Nephron (organoid): ENCODE data around the gene ZNF750.

Source experiments
- H3K27ac Mint-ChIP-seq, 3 experiments: 2 replicates each; pipeline ENCODE4 v1.8.0; 2020; ENCODE audit warnings: mixed read lengths in 3 of 3, mild to moderate bottlenecking in 2 of 3, moderate library complexity in 1 of 3
- H3K27me3 Mint-ChIP-seq: 2 replicates; pipeline ENCODE4 v1.8.0; 2021; ENCODE audit warnings: low read depth, mild to moderate bottlenecking, moderate library complexity, mixed read lengths
- H3K36me3 Mint-ChIP-seq: 2 replicates; pipeline ENCODE4 v1.8.0; 2020; ENCODE audit warnings: low read depth, mixed read lengths
- H3K4me1 Mint-ChIP-seq: 2 replicates; pipeline ENCODE4 v1.8.0; 2020; ENCODE audit warnings: mixed read lengths
- H3K4me3 Mint-ChIP-seq, 3 experiments: 2 replicates each; pipeline ENCODE4 v1.8.0; 2020; ENCODE audit warnings: mild to moderate bottlenecking in 3 of 3, mixed read lengths in 3 of 3, moderate library complexity in 2 of 3
- H3K9me3 Mint-ChIP-seq: 2 replicates; pipeline ENCODE4 v1.8.0; 2020; ENCODE audit warnings: mixed read lengths
- TF ChIP-seq, protein P1 (sequence below), 3 experiments: fragments of 200-600 bp; sonication (generic); IDR thresholded peaks; one replicate each; pipeline ENCODE4 v1.5.0; 2021; ENCODE audit warnings: antibody characterized with exemption in 3 of 3; ENCODE audit not compliant: unreplicated experiment in 3 of 3

Gene ZNF750

DNA sequence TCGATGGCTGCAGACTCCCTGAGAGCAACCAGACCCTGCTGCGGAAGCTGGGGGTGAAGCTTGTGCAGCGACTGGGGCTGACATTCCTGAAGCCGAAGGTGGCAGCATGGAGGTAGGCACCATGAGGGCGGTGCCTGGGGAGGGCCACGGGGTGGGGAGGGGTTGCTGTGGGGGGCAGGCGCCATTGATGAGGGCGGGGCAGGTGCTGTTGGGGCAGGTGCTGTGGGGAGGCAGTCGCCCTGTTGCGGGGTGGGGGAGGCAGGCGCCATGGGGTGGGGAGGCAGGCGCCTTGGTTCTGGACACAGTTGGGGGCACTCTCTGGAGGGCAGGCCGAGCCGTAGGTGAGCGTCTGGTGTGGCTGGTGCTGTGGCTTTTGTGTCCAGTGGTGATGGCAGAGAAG lies 38.9 kb downstream of the ZNF750 start:
- peaks cover 45% of the 10 kb centered on the region for H3K36me3 Mint-ChIP-seq
- H3K27ac Mint-ChIP-seq: peak overlapping the region in 2 of 3 experiments; percentile 78 to 81
- H3K4me1 Mint-ChIP-seq: peaks cover 31% of the 10 kb centered on the region
- H3K4me3 Mint-ChIP-seq: no peak overlapping the region
- H3K9me3 Mint-ChIP-seq: peaks cover 15% of the 10 kb centered on the region
- TF ChIP-seq, protein P1, sequence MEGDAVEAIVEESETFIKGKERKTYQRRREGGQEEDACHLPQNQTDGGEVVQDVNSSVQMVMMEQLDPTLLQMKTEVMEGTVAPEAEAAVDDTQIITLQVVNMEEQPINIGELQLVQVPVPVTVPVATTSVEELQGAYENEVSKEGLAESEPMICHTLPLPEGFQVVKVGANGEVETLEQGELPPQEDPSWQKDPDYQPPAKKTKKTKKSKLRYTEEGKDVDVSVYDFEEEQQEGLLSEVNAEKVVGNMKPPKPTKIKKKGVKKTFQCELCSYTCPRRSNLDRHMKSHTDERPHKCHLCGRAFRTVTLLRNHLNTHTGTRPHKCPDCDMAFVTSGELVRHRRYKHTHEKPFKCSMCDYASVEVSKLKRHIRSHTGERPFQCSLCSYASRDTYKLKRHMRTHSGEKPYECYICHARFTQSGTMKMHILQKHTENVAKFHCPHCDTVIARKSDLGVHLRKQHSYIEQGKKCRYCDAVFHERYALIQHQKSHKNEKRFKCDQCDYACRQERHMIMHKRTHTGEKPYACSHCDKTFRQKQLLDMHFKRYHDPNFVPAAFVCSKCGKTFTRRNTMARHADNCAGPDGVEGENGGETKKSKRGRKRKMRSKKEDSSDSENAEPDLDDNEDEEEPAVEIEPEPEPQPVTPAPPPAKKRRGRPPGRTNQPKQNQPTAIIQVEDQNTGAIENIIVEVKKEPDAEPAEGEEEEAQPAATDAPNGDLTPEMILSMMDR (IDR thresholded peaks at IDR 0.05; ENCODE audit: unreplicated experiment in 3 of 3): no peak
- no peaks in the 10 kb centered on the region for H3K27me3 Mint-ChIP-seq

DNA sequence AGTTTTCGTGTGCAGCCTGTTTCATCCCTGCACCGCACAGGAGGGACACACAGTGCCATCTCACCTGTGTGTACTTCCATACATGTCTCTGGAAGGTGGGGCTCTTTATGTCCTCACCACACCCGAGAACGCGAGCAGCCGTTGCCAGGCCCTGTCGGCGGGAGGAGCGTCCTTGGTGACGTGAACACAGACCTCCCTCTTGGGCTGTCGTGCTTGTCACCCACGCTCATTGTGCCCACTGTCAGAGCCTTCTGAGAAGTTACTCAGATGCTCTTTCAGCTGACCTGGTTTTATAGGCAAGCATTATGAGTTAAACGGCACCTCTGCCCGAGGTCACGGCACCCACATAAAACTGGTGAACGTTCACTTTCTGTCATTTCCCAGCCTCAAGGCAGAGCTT lies 40.2 kb downstream of the ZNF750 start:
- H3K27ac Mint-ChIP-seq: no peak overlapping the region
- H3K4me1 Mint-ChIP-seq: peaks cover 31% of the 10 kb centered on the region
- TF ChIP-seq, protein P1 (IDR thresholded peaks at IDR 0.05; ENCODE audit: unreplicated experiment in 3 of 3): no peak
- no peaks in the 10 kb centered on the region for H3K27me3 Mint-ChIP-seq
- H3K36me3 Mint-ChIP-seq: peaks cover 44% of the 10 kb centered on the region
- H3K9me3 Mint-ChIP-seq: peaks cover 15% of the 10 kb centered on the region
- no peak overlapping the region for H3K4me3 Mint-ChIP-seq

DNA sequence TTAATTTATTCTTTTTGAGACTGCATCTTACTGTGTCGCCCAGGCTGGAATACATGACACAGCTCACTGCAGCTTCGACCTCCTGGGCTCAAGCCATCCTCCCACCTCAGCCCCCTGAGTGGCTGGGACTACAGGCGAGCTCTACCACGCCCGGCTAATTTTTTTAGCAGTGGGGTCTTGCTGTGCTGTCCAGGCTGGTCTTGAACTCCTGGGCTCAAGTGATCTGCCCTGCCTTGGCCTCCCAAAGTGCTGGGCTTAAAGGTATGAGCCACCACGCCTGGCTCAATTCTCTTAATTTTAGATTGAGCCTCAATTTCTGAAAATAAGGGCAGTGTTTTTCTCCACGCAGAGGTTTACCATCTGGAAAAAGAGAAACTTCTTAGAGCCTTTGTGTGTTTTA lies 41.1 kb downstream of the ZNF750 start:
- no peaks in the 10 kb centered on the region for H3K27me3 Mint-ChIP-seq
- TF ChIP-seq, protein P1 (IDR thresholded peaks at IDR 0.05; ENCODE audit: unreplicated experiment in 3 of 3): no peak
- H3K36me3 Mint-ChIP-seq: peaks cover 44% of the 10 kb centered on the region
- peaks cover 15% of the 10 kb centered on the region for H3K9me3 Mint-ChIP-seq
- no peak overlapping the region for H3K27ac Mint-ChIP-seq
- H3K4me1 Mint-ChIP-seq: peaks cover 35% of the 10 kb centered on the region
- H3K4me3 Mint-ChIP-seq: no peak overlapping the region

DNA sequence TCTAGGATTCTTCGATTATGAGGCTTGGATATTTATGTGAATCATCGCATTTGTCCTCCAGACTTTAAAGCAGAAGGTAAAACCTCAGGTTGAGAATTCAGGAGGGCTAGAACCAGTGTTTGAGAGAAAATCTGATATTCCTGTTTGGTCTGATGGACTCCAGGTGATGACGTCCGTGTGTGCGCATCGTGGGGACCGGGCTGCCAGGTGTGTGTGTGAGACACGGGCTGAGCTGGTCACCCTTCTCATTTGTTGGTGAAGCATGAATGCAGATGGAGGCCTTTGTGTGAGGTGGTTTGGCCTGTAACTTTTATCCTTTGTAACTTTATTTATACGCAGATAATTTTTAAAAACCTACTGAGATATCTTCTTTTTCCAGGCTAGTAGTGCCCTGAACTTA lies 42.8 kb downstream of the ZNF750 start:
- H3K9me3 Mint-ChIP-seq: peaks cover 9% of the 10 kb centered on the region

DNA sequence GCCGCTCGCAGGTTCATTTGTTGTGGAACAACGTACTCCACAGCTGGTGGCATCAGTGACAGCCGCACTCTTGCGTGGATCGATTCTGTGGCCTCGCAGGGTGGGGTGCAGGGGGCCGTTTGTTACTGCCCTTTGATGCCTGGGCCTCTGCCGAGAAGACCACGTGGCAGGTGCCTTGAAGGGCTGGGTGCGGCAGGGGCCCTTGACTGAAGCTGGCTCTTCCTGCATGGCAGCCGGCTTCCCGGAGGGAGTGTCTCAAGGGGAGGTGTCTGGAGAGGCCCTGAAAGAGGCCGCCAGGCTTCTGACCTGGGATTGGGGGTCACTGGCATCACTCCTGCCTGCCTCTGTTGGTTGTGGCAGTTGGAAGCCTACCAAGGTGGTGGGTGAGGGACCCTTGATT lies 44.2 kb downstream of the ZNF750 start:
- H3K27me3 Mint-ChIP-seq: no peaks in the 10 kb centered on the region

More for the DNA sequence above, 42.8 kb downstream of the ZNF750 start:
- H3K27ac Mint-ChIP-seq: no peak overlapping the region
- peaks cover 30% of the 10 kb centered on the region for H3K4me1 Mint-ChIP-seq
- TF ChIP-seq, protein P1 (IDR thresholded peaks at IDR 0.05; ENCODE audit: unreplicated experiment in 3 of 3): no peak
- no peaks in the 10 kb centered on the region for H3K27me3 Mint-ChIP-seq
- H3K36me3 Mint-ChIP-seq: peaks cover 30% of the 10 kb centered on the region
- H3K4me3 Mint-ChIP-seq: no peak overlapping the region

More for the DNA sequence above, 44.2 kb downstream of the ZNF750 start:
- TF ChIP-seq, protein P1 (IDR thresholded peaks at IDR 0.05; ENCODE audit: unreplicated experiment in 3 of 3): no peak
- Mint-ChIP-seq H3K9me3 (no peaks in the 10 kb centered on the region), H3K4me1 (peaks cover 31% of the 10 kb centered on the region), H3K27ac (no peak overlapping the region), H3K36me3 (peaks cover 26% of the 10 kb centered on the region), H3K4me3 (no peak overlapping the region)
